Measurements from ENCODE around the gene WHRN.
A peak's percentile ranks its signal among the peaks of the same experiment; 100 is the strongest.

Gene WHRN

GRCh38 chr9:114405294-114406034, 99.8 kb downstream of the WHRN start:
- H3K56ac ChIP-seq (ENCODE audit: low read length) = peak overlapping the region; percentile 40
- no peak overlapping the region for H3K27ac ChIP-seq (ENCODE audit: low read depth, low read length)
- peak overlapping the region; percentile 6 for H3K9ac ChIP-seq (ENCODE audit: low read length)
- no peak overlapping the region for H3K4me3 ChIP-seq (ENCODE audit: low read length)
- no CpG with 5 or more reads among the region's 15 CpGs for WGBS (ENCODE audit: extremely low coverage, insufficient coverage, low lambda C conversion rate)
- no peak overlapping the region for H2BK5ac ChIP-seq (ENCODE audit: low read length)
- H3K4ac ChIP-seq (ENCODE audit: low read depth, low read length) = no peak overlapping the region
- no peaks in the 10 kb centered on the region for H3K36me3 ChIP-seq (ENCODE audit: control insufficient read depth, insufficient read depth, low read length)
- no peak overlapping the region for H2BK15ac ChIP-seq (replicated peaks; ENCODE audit: low read depth)
- no peak overlapping the region for H2BK120ac ChIP-seq (ENCODE audit: low read depth, low read length)
- no peak overlapping the region for H2AK5ac ChIP-seq (ENCODE audit: low read length)
- H4K8ac ChIP-seq (ENCODE audit: low read depth, low read length) = no peak overlapping the region
- H3K18ac ChIP-seq (ENCODE audit: low read length) = no peak overlapping the region
- H3K4me2 ChIP-seq (ENCODE audit: low read length) = no peak overlapping the region
- no peaks in the 10 kb centered on the region for H3K79me1 ChIP-seq (ENCODE audit: low read length)
- no peaks in the 10 kb centered on the region for H3K27me3 ChIP-seq (ENCODE audit: insufficient read depth, low read length, poor library complexity)
- H3K4me1 ChIP-seq (ENCODE audit: control insufficient read depth, low read depth, low read length) = peaks cover 2% of the 10 kb centered on the region
- H3K79me2 ChIP-seq (ENCODE audit: control insufficient read depth, insufficient read depth, low read length) = no peaks in the 10 kb centered on the region
- no peak overlapping the region for H4K5ac ChIP-seq (ENCODE audit: low read length)
- H3K23ac ChIP-seq (ENCODE audit: low read length) = no peak overlapping the region
- peak; percentile 90 for DNase-seq

GRCh38 chr9:114404531-114404930, 100.7 kb downstream of the WHRN start:
- Histone ChIP-seq H3K18ac (ENCODE audit: low read length) (no peak overlapping the region), H4K8ac (ENCODE audit: low read depth, low read length) (no peak overlapping the region), H3K79me1 (ENCODE audit: low read length) (no peaks in the 10 kb centered on the region), H2BK15ac (replicated peaks; ENCODE audit: low read depth) (no peak overlapping the region), H3K4ac (ENCODE audit: low read depth, low read length) (no peak overlapping the region), H3K23ac (ENCODE audit: low read length) (no peak overlapping the region), H3K27ac (ENCODE audit: low read depth, low read length) (no peak overlapping the region), H3K27me3 (ENCODE audit: insufficient read depth, low read length, poor library complexity) (no peaks in the 10 kb centered on the region), H3K56ac (ENCODE audit: low read length) (no peak overlapping the region), H3K4me2 (ENCODE audit: low read length) (no peak overlapping the region), H4K5ac (ENCODE audit: low read length) (no peak overlapping the region), H2BK120ac (ENCODE audit: low read depth, low read length) (no peak overlapping the region), H3K9ac (ENCODE audit: low read length) (no peak overlapping the region), H2AK5ac (ENCODE audit: low read length) (no peak overlapping the region), H3K4me3 (ENCODE audit: low read length) (no peak overlapping the region), H3K79me2 (ENCODE audit: control insufficient read depth, insufficient read depth, low read length) (no peaks in the 10 kb centered on the region), H3K36me3 (ENCODE audit: control insufficient read depth, insufficient read depth, low read length) (no peaks in the 10 kb centered on the region), H3K4me1 (ENCODE audit: control insufficient read depth, low read depth, low read length) (peaks cover 2% of the 10 kb centered on the region), H2BK5ac (ENCODE audit: low read length) (no peak overlapping the region)
- no peak for DNase-seq
- whole genome bisulfite sequencing (ENCODE audit: extremely low coverage, insufficient coverage, low lambda C conversion rate) = no CpG with 5 or more reads among the region's 2 CpGs

GRCh38 chr9:114403153-114403756, 102.0 kb downstream of the WHRN start:
- Histone ChIP-seq H3K56ac (ENCODE audit: low read length) (no peak overlapping the region), H3K27ac (ENCODE audit: low read depth, low read length) (no peak overlapping the region), H3K36me3 (ENCODE audit: control insufficient read depth, insufficient read depth, low read length) (no peaks in the 10 kb centered on the region), H2BK120ac (ENCODE audit: low read depth, low read length) (no peak overlapping the region), H3K9ac (ENCODE audit: low read length) (no peak overlapping the region), H4K5ac (ENCODE audit: low read length) (no peak overlapping the region), H2BK15ac (replicated peaks; ENCODE audit: low read depth) (no peak overlapping the region), H3K4me3 (ENCODE audit: low read length) (no peak overlapping the region), H3K23ac (ENCODE audit: low read length) (no peak overlapping the region), H2BK5ac (ENCODE audit: low read length) (no peak overlapping the region), H3K18ac (ENCODE audit: low read length) (no peak overlapping the region), H3K79me1 (ENCODE audit: low read length) (no peaks in the 10 kb centered on the region), H2AK5ac (ENCODE audit: low read length) (no peak overlapping the region), H3K79me2 (ENCODE audit: control insufficient read depth, insufficient read depth, low read length) (no peaks in the 10 kb centered on the region), H3K4ac (ENCODE audit: low read depth, low read length) (no peak overlapping the region), H3K27me3 (ENCODE audit: insufficient read depth, low read length, poor library complexity) (no peaks in the 10 kb centered on the region), H4K8ac (ENCODE audit: low read depth, low read length) (no peak overlapping the region), H3K4me1 (ENCODE audit: control insufficient read depth, low read depth, low read length) (no peaks in the 10 kb centered on the region), H3K4me2 (ENCODE audit: low read length) (no peak overlapping the region)
- WGBS (ENCODE audit: extremely low coverage, insufficient coverage, low lambda C conversion rate) = no CpG with 5 or more reads among the region's 16 CpGs
- no peak for DNase-seq

- Histone ChIP-seq H3K18ac (ENCODE audit: low read length) (no peak overlapping the region), H3K4ac (ENCODE audit: low read depth, low read length) (no peak overlapping the region), H3K23ac (ENCODE audit: low read length) (no peak overlapping the region), H3K56ac (ENCODE audit: low read length) (no peak overlapping the region), H2BK5ac (ENCODE audit: low read length) (no peak overlapping the region), H3K27me3 (ENCODE audit: insufficient read depth, low read length, poor library complexity) (no peaks in the 10 kb centered on the region), H3K27ac (ENCODE audit: low read depth, low read length) (no peak overlapping the region), H4K8ac (ENCODE audit: low read depth, low read length) (no peak overlapping the region), H2AK5ac (ENCODE audit: low read length) (no peak overlapping the region), H2BK120ac (ENCODE audit: low read depth, low read length) (no peak overlapping the region), H3K4me1 (ENCODE audit: control insufficient read depth, low read depth, low read length) (no peaks in the 10 kb centered on the region), H3K4me2 (ENCODE audit: low read length) (no peak overlapping the region), H4K5ac (ENCODE audit: low read length) (no peak overlapping the region), H3K4me3 (ENCODE audit: low read length) (no peak overlapping the region), H3K79me2 (ENCODE audit: control insufficient read depth, insufficient read depth, low read length) (no peaks in the 10 kb centered on the region), H3K36me3 (ENCODE audit: control insufficient read depth, insufficient read depth, low read length) (no peaks in the 10 kb centered on the region), H3K79me1 (ENCODE audit: low read length) (no peaks in the 10 kb centered on the region), H2BK15ac (replicated peaks; ENCODE audit: low read depth) (no peak overlapping the region), H3K9ac (ENCODE audit: low read length) (no peak overlapping the region)
- no CpG with 5 or more reads among the region's 7 CpGs for WGBS (ENCODE audit: extremely low coverage, insufficient coverage, low lambda C conversion rate)
- peak; percentile 39 for DNase-seq
Measured at GRCh38 chr9:114401344-114401743, 103.9 kb downstream of the WHRN start.

- Histone ChIP-seq H3K18ac (ENCODE audit: low read length) (no peak overlapping the region), H3K4me2 (ENCODE audit: low read length) (no peak overlapping the region), H4K5ac (ENCODE audit: low read length) (no peak overlapping the region), H4K8ac (ENCODE audit: low read depth, low read length) (no peak overlapping the region), H3K79me2 (ENCODE audit: control insufficient read depth, insufficient read depth, low read length) (no peaks in the 10 kb centered on the region), H3K4ac (ENCODE audit: low read depth, low read length) (no peak overlapping the region), H2AK5ac (ENCODE audit: low read length) (no peak overlapping the region), H3K36me3 (ENCODE audit: control insufficient read depth, insufficient read depth, low read length) (no peaks in the 10 kb centered on the region), H3K4me3 (ENCODE audit: low read length) (no peak overlapping the region), H2BK15ac (replicated peaks; ENCODE audit: low read depth) (no peak overlapping the region), H3K9ac (ENCODE audit: low read length) (no peak overlapping the region), H3K27me3 (ENCODE audit: insufficient read depth, low read length, poor library complexity) (no peaks in the 10 kb centered on the region), H3K27ac (ENCODE audit: low read depth, low read length) (no peak overlapping the region), H3K4me1 (ENCODE audit: control insufficient read depth, low read depth, low read length) (no peaks in the 10 kb centered on the region), H2BK5ac (ENCODE audit: low read length) (no peak overlapping the region), H3K23ac (ENCODE audit: low read length) (no peak overlapping the region), H3K56ac (ENCODE audit: low read length) (no peak overlapping the region), H3K79me1 (ENCODE audit: low read length) (no peaks in the 10 kb centered on the region), H2BK120ac (ENCODE audit: low read depth, low read length) (no peak overlapping the region)
- WGBS (ENCODE audit: extremely low coverage, insufficient coverage, low lambda C conversion rate) = no CpG with 5 or more reads among the region's 2 CpGs
- DNase-seq = no peak
Measured at GRCh38 chr9:114400772-114401171, 104.5 kb downstream of the WHRN start.

All from mesendoderm (in vitro differentiated cells).